Liver (tissue), 3 donors: ENCODE data around the gene SLC38A1.
"Not testable (repeated sequence)": the region's sequence is repeated elsewhere in the genome, so short reads cannot be mapped to it uniquely, and the experiment has no call there.

Source experiments
- EGR1 ChIP-seq, 2 donors: IDR thresholded peaks; 2 replicates each; pipeline ENCODE4 v1.6.1; 2016 to 2018; ENCODE audit warnings: antibody characterized with exemption in 2 of 2, low read depth in 2 of 2
- GABPA ChIP-seq, 2 donors: IDR thresholded peaks in 1 of 2; conservative IDR thresholded peaks in 1 of 2; 2 replicates each; pipeline ENCODE4 v1.6.1; 2016; ENCODE audit warnings: antibody characterized with exemption in 2 of 2, mild to moderate bottlenecking in 1 of 2, moderate library complexity in 1 of 2
- HNF4A ChIP-seq, 2 donors: conservative IDR thresholded peaks; 2 replicates each; pipeline ENCODE4 v1.6.1; 2016; ENCODE audit warnings: antibody characterized with exemption in 2 of 2, mild to moderate bottlenecking in 2 of 2
- JUND ChIP-seq, 2 donors: IDR thresholded peaks; 2 replicates each; pipeline ENCODE4 v1.6.1; 2016; ENCODE audit warnings: antibody characterized with exemption in 2 of 2
- RAD21 ChIP-seq, 2 donors: IDR thresholded peaks; 2 replicates each; pipeline ENCODE4 v1.6.1; 2016; ENCODE audit warnings: antibody characterized with exemption in 2 of 2, mild to moderate bottlenecking in 2 of 2
- SP1 ChIP-seq: IDR thresholded peaks from 2 replicates; pipeline ENCODE4 v1.6.1; 2018; ENCODE audit warnings: antibody characterized with exemption, mild to moderate bottlenecking
- TAF1 ChIP-seq: conservative IDR thresholded peaks from 2 replicates; pipeline ENCODE4 v1.6.1; 2016; ENCODE audit warnings: antibody characterized with exemption, mild to moderate bottlenecking
- YY1 ChIP-seq: IDR thresholded peaks from 2 replicates; pipeline ENCODE4 v1.6.1; 2016; ENCODE audit warnings: antibody characterized with exemption, mild to moderate bottlenecking
- TF ChIP-seq, protein P1 (sequence below): IDR thresholded peaks from 2 replicates; pipeline ENCODE4 v1.6.1; 2016; ENCODE audit warnings: antibody characterized with exemption, mild to moderate bottlenecking
- TF ChIP-seq, protein P2 (sequence below): fragments of 150-350 bp; IDR thresholded peaks from 2 replicates; pipeline ENCODE4 v1.5.1; 2017; ENCODE audit warnings: improper control_type of control experiment, low read depth, low read length; ENCODE audit not compliant: missing input control
- TF ChIP-seq, protein P3 (sequence below): IDR thresholded peaks from 2 replicates; pipeline ENCODE4 v1.6.1; 2016; ENCODE audit warnings: antibody characterized with exemption
- TF ChIP-seq, protein P4 (sequence below): IDR thresholded peaks from 2 replicates; pipeline ENCODE4 v1.6.1; 2016; ENCODE audit warnings: antibody characterized with exemption
- TF ChIP-seq, protein P5 (sequence below): IDR thresholded peaks from 2 replicates; pipeline ENCODE4 v1.6.1; 2016; ENCODE audit warnings: antibody characterized with exemption
- donor health status: healthy.
- donor health status: healthy.

DNA sequence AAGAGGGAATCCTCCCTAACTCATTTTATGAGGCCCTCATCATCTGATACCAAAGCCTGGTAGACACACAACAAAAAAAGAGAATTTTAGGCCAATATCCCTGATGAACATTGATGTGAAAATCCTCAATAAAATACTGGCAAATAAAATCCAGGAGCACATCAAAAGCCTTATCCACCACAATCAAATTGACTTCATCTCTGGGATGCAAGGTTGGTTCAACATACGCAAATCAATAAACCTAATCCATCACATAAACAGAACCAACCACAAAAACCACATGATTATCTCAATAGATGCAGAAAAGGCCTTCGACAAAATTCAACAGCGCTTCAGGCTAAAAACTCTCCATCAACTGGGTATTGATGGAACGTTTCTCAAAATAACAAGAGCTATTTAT is 18.9 kb downstream of the SLC38A1 start:
- TF ChIP-seq, protein P1, sequence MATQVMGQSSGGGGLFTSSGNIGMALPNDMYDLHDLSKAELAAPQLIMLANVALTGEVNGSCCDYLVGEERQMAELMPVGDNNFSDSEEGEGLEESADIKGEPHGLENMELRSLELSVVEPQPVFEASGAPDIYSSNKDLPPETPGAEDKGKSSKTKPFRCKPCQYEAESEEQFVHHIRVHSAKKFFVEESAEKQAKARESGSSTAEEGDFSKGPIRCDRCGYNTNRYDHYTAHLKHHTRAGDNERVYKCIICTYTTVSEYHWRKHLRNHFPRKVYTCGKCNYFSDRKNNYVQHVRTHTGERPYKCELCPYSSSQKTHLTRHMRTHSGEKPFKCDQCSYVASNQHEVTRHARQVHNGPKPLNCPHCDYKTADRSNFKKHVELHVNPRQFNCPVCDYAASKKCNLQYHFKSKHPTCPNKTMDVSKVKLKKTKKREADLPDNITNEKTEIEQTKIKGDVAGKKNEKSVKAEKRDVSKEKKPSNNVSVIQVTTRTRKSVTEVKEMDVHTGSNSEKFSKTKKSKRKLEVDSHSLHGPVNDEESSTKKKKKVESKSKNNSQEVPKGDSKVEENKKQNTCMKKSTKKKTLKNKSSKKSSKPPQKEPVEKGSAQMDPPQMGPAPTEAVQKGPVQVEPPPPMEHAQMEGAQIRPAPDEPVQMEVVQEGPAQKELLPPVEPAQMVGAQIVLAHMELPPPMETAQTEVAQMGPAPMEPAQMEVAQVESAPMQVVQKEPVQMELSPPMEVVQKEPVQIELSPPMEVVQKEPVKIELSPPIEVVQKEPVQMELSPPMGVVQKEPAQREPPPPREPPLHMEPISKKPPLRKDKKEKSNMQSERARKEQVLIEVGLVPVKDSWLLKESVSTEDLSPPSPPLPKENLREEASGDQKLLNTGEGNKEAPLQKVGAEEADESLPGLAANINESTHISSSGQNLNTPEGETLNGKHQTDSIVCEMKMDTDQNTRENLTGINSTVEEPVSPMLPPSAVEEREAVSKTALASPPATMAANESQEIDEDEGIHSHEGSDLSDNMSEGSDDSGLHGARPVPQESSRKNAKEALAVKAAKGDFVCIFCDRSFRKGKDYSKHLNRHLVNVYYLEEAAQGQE, result not testable (repeated sequence)
- TF ChIP-seq, protein P2, sequence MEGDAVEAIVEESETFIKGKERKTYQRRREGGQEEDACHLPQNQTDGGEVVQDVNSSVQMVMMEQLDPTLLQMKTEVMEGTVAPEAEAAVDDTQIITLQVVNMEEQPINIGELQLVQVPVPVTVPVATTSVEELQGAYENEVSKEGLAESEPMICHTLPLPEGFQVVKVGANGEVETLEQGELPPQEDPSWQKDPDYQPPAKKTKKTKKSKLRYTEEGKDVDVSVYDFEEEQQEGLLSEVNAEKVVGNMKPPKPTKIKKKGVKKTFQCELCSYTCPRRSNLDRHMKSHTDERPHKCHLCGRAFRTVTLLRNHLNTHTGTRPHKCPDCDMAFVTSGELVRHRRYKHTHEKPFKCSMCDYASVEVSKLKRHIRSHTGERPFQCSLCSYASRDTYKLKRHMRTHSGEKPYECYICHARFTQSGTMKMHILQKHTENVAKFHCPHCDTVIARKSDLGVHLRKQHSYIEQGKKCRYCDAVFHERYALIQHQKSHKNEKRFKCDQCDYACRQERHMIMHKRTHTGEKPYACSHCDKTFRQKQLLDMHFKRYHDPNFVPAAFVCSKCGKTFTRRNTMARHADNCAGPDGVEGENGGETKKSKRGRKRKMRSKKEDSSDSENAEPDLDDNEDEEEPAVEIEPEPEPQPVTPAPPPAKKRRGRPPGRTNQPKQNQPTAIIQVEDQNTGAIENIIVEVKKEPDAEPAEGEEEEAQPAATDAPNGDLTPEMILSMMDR, result not testable (repeated sequence)
- not testable (repeated sequence) for TF ChIP-seq JUND (IDR thresholded peaks at IDR 0.05); EGR1 (IDR thresholded peaks at IDR 0.05; ENCODE audit: low read depth in 2 of 2); YY1; RAD21 (IDR thresholded peaks at IDR 0.05); TAF1; GABPA (IDR thresholded peaks at IDR 0.05 in 1 of 2, conservative IDR thresholded peaks at IDR 0.05 in 1 of 2); SP1; HNF4A (conservative IDR thresholded peaks at IDR 0.05)
- TF ChIP-seq, protein P3, sequence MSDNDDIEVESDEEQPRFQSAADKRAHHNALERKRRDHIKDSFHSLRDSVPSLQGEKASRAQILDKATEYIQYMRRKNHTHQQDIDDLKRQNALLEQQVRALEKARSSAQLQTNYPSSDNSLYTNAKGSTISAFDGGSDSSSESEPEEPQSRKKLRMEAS, result not testable (repeated sequence)
- TF ChIP-seq, protein P4, sequence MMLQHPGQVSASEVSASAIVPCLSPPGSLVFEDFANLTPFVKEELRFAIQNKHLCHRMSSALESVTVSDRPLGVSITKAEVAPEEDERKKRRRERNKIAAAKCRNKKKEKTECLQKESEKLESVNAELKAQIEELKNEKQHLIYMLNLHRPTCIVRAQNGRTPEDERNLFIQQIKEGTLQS, result not testable (repeated sequence)
- TF ChIP-seq, protein P5, sequence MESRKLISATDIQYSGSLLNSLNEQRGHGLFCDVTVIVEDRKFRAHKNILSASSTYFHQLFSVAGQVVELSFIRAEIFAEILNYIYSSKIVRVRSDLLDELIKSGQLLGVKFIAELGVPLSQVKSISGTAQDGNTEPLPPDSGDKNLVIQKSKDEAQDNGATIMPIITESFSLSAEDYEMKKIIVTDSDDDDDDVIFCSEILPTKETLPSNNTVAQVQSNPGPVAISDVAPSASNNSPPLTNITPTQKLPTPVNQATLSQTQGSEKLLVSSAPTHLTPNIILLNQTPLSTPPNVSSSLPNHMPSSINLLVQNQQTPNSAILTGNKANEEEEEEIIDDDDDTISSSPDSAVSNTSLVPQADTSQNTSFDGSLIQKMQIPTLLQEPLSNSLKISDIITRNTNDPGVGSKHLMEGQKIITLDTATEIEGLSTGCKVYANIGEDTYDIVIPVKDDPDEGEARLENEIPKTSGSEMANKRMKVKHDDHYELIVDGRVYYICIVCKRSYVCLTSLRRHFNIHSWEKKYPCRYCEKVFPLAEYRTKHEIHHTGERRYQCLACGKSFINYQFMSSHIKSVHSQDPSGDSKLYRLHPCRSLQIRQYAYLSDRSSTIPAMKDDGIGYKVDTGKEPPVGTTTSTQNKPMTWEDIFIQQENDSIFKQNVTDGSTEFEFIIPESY, result not testable (repeated sequence)
